H1 (cell line): ENCODE results near the gene OR8B4.

Experiments used
- JUND ChIP-seq: IDR thresholded peaks from 2 replicates; pipeline ENCODE4 v1.6.1; 2011; ENCODE audit warnings: mild to moderate bottlenecking, improper control_type of control experiment, low read length
- POLR2A ChIP-seq, 2 experiments: IDR thresholded peaks; 1 replicate in 1 of 2; 2 replicates in 1 of 2; pipeline ENCODE4 v1.6.1; 2011; ENCODE audit warnings: low read depth in 2 of 2, low read length in 2 of 2, mild to moderate bottlenecking in 2 of 2; ENCODE audit errors: control extremely low read depth in 1 of 2
- RAD21 ChIP-seq, 2 experiments: IDR thresholded peaks in 1 of 2; conservative IDR thresholded peaks in 1 of 2; 2 replicates each; pipeline ENCODE4 v1.6.1; 2011; ENCODE audit warnings: low read depth in 2 of 2, low read length in 2 of 2, improper control_type of control experiment in 1 of 2, inconsistent platforms in 1 of 2, mild to moderate bottlenecking in 1 of 2, moderate library complexity in 1 of 2
- RNF2 ChIP-seq: fragments of 200-900, 300-1000 bp; sonication (generic); IDR thresholded peaks from 2 replicates; pipeline ENCODE4 v1.7.1; 2016; ENCODE audit warnings: borderline replicate concordance, low read depth, mild to moderate bottlenecking, antibody characterized with exemption, low read length; ENCODE audit not compliant: poor library complexity, severe bottlenecking; ENCODE audit errors: missing control alignments
- TCF12 ChIP-seq: IDR thresholded peaks from 2 replicates; pipeline ENCODE4 v1.6.1; 2011; ENCODE audit warnings: low read depth, mild to moderate bottlenecking, low read length
- TF ChIP-seq, protein P1 (sequence below), 3 experiments: IDR thresholded peaks; 1 replicate in 2 of 3; 2 replicates in 1 of 3; pipeline versions ENCODE4 v1.5.1 to v1.6.1; 2011; ENCODE audit warnings: low read length in 3 of 3, mild to moderate bottlenecking in 3 of 3, inconsistent platforms in 2 of 3, low read depth in 1 of 3, moderate library complexity in 1 of 3; ENCODE audit not compliant: insufficient read depth in 1 of 3; ENCODE audit errors: control extremely low read depth in 1 of 3

DNA sequence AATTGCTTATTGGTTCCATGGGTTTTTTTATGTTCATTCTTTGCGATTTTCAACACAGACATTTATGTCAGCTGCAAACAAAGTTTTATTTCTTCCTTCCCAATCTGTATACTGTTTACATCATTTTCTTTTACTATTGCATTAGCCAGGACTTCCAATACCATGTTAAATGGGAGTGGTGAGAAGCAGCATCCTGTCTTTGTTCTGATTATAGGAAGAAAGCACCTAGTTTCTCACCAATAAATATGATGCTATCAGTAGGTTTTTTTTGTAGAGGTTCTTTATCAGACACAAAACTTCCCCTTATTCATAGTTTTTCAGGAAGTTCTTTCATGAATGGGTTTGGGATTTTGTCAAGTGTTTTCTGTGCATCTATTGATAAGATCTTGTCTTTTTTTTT lies 48.8 kb upstream of the OR8B4 start:
- no peak for TF ChIP-seq RAD21 (IDR thresholded peaks at IDR 0.05 in 1 of 2, conservative IDR thresholded peaks at IDR 0.05 in 1 of 2; ENCODE audit: low read depth in 2 of 2, low read length in 2 of 2)
- TF ChIP-seq, protein P1, sequence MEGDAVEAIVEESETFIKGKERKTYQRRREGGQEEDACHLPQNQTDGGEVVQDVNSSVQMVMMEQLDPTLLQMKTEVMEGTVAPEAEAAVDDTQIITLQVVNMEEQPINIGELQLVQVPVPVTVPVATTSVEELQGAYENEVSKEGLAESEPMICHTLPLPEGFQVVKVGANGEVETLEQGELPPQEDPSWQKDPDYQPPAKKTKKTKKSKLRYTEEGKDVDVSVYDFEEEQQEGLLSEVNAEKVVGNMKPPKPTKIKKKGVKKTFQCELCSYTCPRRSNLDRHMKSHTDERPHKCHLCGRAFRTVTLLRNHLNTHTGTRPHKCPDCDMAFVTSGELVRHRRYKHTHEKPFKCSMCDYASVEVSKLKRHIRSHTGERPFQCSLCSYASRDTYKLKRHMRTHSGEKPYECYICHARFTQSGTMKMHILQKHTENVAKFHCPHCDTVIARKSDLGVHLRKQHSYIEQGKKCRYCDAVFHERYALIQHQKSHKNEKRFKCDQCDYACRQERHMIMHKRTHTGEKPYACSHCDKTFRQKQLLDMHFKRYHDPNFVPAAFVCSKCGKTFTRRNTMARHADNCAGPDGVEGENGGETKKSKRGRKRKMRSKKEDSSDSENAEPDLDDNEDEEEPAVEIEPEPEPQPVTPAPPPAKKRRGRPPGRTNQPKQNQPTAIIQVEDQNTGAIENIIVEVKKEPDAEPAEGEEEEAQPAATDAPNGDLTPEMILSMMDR (IDR thresholded peaks at IDR 0.05; ENCODE audit: control extremely low read depth in 1 of 3, insufficient read depth in 1 of 3, low read depth in 1 of 3, low read length in 3 of 3), result no peak
- no peak for TF ChIP-seq RNF2
- TF ChIP-seq JUND, result no peak
- TF ChIP-seq POLR2A (IDR thresholded peaks at IDR 0.05; ENCODE audit: control extremely low read depth in 1 of 2, low read depth in 2 of 2, low read length in 2 of 2), result no peak
- no peak for TF ChIP-seq TCF12
